ENCODE data around the gene PAF1. TPM values are rescaled to one million over a fixed set of nuclear protein-coding genes. Genes with fewer than 3 reads are reported as not detected.

Gene PAF1
- total RNA-seq, 1 experiment from 2014 or later, result 53.5 TPM

- no peak for DNase-seq (ENCODE audit: low read depth, low spot score)
- Histone ChIP-seq H3K9me2 (ENCODE audit: insufficient read depth) (no peaks in the 10 kb centered on the region), H3K4me3 (replicated peaks in 1 of 2; ENCODE audit: low read depth in 1 of 2, low read length in 2 of 2) (no peak overlapping the region), H3K36me3 (ENCODE audit: control insufficient read depth in 1 of 2, insufficient read depth in 2 of 2, low read length in 2 of 2) (peaks cover 29 to 45% of the 10 kb centered on the region in 2 experiments), H3K9ac (ENCODE audit: low read length) (no peak overlapping the region), H3K4me1 (ENCODE audit: control insufficient read depth in 1 of 2, insufficient read depth in 2 of 2, low read length in 2 of 2) (no peaks in the 10 kb centered on the region), H3K27me3 (ENCODE audit: insufficient read depth, low read length) (no peaks in the 10 kb centered on the region), H3K79me2 (ENCODE audit: insufficient read depth, low read length) (0 out of 2 replicates have a peak, but pooled peaks cover 2% of the 10 kb centered on the region), H3K9me3 (ENCODE audit: control insufficient read depth in 1 of 2, insufficient read depth in 1 of 2, low read depth in 1 of 2, low read length in 2 of 2) (no peaks in the 10 kb centered on the region), H4K20me1 (ENCODE audit: insufficient read depth) (no peaks in the 10 kb centered on the region; the same call in 1 of the 2 replicates), H3K27ac (ENCODE audit: low read depth, low read length) (no peak overlapping the region), H2AFZ (ENCODE audit: low read depth, low read length, poor library complexity, severe bottlenecking) (no peak overlapping the region), H3K4me2 (ENCODE audit: low read length) (no peak overlapping the region)
- BruUV-seq (replicated peaks), result no TSS peak
- ChIA-PET RAD21 (ENCODE audit: low non-redundant PET in 1 of 2, low total read pairs in 2 of 2, uncharacterized antibody in 2 of 2, unreplicated experiment in 2 of 2) (no interaction called here), CTCF (no interaction called here), POLR2A (no interaction called here)
- TF ChIP-seq ZBTB33 (IDR thresholded peaks at IDR 0.05; ENCODE audit: extremely low read depth, insufficient replicate concordance, low read length) (no peak), RAD21 (IDR thresholded peaks at IDR 0.05; ENCODE audit: low read depth) (no peak), TCF7L2 (IDR thresholded peaks at IDR 0.05; ENCODE audit: borderline replicate concordance, extremely low read depth, insufficient read depth, insufficient read length) (no peak), CTCF (IDR thresholded peaks at IDR 0.05 in 2 of 3, conservative IDR thresholded peaks at IDR 0.05 in 1 of 3; ENCODE audit: borderline replicate concordance in 1 of 3, insufficient read depth in 1 of 3, low read depth in 2 of 3, low read length in 2 of 3) (no peak), FOSL1 (IDR thresholded peaks at IDR 0.05; ENCODE audit: low read depth) (no peak), EZH2phosphoT487 (IDR thresholded peaks at IDR 0.05; ENCODE audit: borderline replicate concordance) (no peak), MAX (IDR thresholded peaks at IDR 0.05) (no peak), YY1 (IDR thresholded peaks at IDR 0.05; ENCODE audit: extremely low read depth, insufficient replicate concordance, low read depth, low read length) (no peak), EGR1 (IDR thresholded peaks at IDR 0.05; ENCODE audit: low read depth) (no peak), ATF3 (IDR thresholded peaks at IDR 0.05) (no peak), SIN3A (IDR thresholded peaks at IDR 0.05; ENCODE audit: low read depth) (no peak), JUND (IDR thresholded peaks at IDR 0.05) (no peak), SRF (IDR thresholded peaks at IDR 0.05; ENCODE audit: low read depth) (no peak), ZFX (IDR thresholded peaks at IDR 0.05) (no peak), SP1 (IDR thresholded peaks at IDR 0.05; ENCODE audit: low read depth) (no peak), CEBPB (IDR thresholded peaks at IDR 0.05; ENCODE audit: low read depth) (no peak)
- no peak for ATAC-seq
- intact Hi-C loops (cut with micrococcal nuclease), result no loop called here
These were observed 21.7 kb downstream of the PAF1 start for GRCh38 chr19:39369200-39369599.
